HG02588 (cell line): ENCODE measurements around the gene FXYD7.
"Not testable (repeated sequence)": the region's sequence is repeated elsewhere in the genome, so short reads cannot be mapped to it uniquely, and the experiment has no call there.

ENCODE experiments used
- ATAC-seq: cut with Tn5 transposase; IDR thresholded peaks from one replicate; pipeline ENCODE4 v1.9.1; 2021; ENCODE audit warnings: mild to moderate bottlenecking, moderate library complexity; ENCODE audit not compliant: unreplicated experiment

Gene FXYD7, protein sequence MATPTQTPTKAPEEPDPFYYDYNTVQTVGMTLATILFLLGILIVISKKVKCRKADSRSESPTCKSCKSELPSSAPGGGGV

DNA sequence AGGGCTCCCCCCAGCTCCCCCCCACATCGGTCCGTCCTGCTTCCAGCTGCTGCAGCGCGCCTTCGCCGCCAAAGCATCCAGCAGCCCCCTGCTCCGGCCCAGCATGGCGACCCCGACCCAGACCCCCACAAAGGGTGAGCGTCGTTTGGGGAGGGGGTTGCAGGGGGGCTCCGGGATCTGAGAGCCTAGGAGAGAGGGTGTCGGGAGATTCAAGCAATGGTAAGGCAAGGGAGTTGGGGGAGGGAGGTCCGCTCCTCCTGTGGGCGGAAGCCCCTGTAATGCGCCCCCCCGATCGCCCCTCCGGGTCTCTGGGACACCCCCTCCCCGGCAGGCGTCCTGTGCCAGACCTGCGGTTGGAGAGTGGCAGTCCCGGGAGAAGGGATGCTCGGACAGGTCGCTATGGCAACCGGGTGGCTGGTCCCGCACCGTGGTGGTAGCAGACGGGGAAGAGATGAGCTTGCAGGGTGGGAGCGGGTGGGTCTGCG is at the start of gene FXYD7:
Gene FXYD7 (plus strand): TSS at position 25 of the 485 bp plus-strand sequence. CDS start 79 bp downstream, at position 104.
- no peak for ATAC-seq

DNA sequence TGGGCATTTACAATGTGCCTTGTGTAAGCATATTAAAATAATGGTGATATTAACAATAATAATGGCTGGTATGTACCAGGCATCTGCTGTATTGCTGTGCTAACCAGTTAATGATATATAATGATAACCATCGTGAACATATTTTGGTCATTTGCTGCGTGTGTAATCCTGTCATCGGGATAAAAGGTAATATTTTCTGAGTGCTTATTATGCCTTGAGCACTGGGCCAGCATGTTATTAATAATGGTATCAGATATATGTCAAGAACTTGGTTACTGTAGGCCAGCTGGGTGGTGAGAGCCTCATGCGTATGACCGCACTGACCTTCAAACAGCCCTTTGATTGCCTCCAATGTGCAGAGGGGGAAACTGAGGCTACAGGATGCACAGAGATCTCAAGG is 49.6 kb upstream of the FXYD7 start:
- ATAC-seq = no peak

DNA sequence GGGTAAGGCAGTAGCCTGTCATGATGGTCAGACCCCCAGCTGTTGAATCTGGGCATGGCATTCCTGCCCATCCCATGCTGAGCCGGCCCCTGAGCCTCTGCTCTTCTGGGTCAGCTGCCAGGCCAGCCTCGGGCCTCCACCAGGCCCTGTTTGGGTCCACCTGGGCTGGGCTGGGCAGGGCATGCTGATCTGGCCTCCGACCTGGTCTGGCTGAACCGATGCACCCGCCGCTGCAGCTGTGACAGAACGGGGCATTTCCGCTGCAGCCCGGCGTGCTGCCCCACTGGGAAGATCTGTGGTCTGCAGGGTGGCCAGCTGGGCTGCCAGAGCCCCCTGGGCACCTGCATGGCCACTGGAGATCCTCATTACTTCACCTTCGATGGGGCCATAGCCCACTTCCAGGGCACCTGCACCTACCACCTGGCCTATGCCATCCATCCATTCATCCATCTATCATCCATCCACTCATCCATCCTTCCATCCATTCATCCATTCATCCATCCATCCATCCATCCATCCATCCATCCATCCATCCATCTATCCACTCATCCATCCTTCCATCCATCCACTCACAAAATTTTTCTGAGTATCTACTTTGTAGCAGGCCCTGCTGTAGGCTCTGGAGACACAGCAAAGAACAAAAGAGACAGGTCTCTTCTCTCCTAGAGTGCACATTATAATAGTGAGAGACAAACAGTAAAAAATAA is 49.0 kb upstream of the FXYD7 start:
- ATAC-seq = no peak

DNA sequence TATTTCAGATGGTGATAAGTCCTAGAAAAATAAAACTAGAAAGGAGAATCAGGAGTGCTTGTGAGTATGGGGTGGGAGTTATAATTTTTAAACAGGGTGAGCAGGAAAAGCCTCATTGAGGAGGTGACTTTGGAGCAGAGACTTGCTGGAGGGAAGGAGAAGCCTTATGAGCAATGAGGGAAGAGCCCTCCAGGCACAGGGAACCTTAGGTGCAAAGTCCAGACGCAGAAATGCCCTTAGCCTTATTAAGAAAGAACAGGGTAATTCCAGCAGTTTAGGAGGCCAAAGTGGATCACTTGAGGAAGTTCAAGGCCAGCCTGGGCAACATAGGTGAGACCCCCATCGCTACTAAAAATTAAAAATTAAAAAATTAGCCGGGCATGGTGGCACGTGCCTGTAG is 48.4 kb upstream of the FXYD7 start:
- ATAC-seq = no peak

DNA sequence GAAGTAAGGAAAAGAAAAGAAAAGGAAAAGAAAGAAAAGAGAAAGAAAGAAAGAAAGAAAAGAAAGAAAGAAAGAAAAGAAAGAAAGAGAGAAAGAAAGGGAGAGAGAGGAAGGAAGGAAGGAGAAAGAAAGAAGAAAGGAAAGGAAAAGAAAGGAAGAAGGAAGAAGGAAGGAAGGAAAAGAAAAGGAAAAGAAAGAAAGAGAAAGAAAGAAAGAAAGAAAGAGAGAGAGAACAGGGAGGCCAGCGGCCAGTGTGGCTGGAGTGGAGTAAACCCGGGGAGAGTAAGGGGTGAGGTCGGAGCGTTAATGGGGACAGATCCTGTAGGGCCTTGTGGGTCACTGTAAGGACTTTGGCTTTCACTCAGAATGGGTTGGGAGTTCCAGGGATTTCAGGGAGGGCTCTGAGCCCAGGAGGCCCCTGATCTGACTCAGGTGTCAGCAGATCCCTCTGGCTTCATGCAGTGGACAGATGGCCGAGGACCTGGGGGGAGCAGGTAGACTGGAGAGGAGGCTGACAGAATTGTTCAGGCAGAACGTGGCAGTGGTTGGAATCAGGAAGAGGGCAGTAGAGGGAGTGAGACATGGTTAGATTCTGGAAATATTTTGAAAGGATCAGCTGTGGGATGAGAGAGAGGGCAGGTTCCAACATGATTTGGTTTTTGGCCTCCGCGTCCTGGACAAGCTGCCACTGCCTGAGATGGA is 47.2 kb upstream of the FXYD7 start:
- ATAC-seq = no peak

DNA sequence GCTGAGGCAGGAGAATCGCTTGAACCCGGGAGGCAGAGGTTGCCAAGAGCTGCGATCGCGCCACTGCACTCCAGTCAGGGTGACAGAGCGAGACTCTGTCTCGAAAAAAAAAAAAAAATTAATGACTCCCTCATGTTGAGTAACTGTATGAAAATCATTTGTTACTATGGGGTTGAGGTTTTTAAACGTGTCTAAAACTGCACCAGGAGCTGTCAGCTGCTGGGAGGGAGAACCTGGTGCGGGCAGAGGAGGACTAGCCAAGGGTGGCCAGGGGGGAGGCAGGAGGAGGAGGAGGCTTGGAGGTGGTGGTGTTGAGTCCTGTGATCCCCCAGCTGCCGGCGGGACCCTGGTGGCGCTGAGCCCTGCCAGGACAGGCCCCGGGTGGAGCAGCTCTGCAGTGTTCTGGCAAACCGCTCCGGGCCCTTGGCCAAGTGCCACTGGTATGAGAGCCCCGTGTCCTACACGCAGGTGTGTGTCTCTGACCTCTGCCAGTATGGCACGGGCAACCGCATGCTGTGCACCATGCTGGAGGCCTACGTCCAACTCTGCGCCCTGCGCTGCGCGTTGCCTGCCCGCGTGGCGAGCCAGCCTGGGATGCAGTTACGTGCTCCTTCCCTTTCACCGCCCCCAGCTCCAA is 44.5 kb upstream of the FXYD7 start:
- no peak for ATAC-seq

DNA sequence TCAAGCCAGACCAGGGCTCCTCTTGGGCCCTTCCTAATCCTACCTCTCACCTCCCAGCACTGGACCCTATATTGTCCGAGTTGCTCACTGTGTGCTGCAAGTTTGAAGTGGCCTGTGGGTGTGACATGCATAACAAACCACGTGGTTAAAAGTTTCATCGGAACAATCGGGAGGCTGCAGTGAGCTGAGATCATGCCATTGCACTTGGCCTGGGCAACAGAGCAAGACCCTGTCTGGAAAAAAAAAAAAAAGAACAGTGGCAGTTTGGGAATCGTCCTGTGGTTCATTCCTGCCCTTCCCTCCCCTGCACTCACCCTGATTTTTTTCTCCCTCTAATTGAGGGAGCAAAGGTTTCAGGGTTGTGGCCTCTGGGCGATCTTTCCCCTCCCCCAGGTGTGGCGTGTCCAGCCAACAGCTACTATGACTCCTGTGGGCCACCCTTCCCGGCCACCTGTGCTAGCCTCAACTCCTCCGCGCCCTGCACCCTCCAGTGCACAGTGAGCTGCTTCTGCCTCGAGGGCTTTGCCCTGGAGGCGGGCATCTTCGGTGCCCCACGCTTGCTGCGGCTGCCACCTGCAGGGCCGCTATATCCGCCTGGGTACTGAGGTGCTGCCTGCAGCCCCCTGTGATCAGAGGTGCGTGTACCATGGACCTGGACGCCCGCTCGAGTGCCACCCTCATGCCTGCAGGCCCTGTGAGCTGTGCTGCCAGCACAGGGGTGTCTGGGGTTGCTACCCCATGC is 43.7 kb upstream of the FXYD7 start:
- no peak for ATAC-seq

DNA sequence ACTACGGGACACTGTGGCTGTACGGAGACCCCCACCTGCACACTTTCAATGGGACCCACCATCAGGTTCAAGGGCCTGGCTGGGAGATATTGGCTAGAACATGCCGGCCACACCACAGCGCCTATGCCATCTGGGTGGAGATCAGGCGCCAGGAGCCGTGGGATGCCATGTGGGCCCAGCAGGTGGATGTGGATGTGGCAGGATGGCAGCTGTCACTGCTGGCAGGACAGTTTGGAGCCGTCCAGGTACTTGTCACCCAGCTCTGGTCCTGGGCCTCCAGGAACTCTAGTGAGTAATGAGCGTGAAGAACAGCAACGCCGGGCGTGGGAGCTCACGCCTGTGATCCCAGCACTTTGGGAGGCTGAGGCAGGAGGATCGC is 43.2 kb upstream of the FXYD7 start:
- no peak for ATAC-seq

DNA sequence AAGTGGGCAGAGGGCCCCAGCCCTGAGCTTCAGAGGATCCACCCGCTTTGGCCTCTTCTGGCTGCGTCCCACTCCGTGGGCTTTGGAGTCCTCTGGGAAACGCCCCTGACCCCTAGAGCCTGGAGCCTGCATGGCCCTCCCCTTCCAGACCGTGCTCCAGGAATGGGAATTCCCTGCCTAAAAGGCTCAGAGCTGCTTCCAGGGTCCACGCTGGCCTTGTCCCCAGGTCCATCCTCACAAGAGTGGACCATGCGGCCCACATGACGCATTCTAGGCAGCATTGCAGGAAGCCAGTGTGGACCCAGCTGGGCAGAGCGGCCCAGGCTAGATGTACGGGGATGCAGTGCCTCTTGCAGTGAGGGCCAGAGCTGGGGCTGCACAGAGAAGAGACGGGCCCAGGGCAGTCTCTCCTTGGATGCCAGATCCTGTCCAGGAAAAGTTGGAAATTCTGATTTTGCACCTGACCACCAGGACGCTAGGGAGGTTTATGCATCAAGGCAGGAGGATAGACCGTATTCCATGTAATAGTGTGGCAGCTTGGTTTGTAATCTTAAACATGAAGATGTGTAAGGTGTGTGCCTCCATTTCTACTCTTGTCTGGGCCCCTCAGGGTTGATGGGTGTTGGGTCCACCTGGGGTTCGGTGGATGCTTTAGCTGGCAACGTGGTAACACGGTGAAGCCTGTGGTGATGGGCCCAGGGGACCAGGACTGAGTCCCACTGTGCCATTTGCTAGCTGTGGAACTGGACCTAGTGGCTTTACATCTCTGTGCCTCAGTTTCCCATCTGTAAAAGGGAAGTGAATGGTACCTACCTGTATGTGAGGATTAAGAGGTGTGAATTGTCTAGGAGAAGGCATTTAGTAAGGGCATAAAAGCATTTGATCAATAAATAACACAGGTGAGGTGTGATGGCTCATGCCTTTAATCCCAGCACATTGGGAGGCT is 42.2 kb upstream of the FXYD7 start:
- ATAC-seq = no peak

DNA sequence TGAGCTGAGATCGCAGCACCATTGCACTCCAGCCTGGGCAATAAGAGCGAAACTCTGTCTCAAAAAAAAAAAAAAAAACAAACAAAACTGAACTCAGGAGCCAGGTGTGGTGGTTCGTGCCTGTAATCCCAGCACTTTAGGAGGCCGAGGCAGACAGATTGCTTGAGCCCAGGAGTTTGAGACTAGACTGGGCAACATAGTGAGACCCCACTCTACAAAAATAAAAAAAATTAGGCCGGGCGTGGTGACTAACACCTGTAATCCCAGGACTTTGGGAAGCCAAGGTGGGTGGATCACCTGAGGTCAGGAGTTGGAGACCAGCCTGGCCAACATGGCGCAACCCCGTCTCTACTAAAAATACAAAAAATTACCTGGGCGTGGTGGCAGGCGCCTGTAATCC is 41.1 kb upstream of the FXYD7 start:
- not testable (repeated sequence) for ATAC-seq

DNA sequence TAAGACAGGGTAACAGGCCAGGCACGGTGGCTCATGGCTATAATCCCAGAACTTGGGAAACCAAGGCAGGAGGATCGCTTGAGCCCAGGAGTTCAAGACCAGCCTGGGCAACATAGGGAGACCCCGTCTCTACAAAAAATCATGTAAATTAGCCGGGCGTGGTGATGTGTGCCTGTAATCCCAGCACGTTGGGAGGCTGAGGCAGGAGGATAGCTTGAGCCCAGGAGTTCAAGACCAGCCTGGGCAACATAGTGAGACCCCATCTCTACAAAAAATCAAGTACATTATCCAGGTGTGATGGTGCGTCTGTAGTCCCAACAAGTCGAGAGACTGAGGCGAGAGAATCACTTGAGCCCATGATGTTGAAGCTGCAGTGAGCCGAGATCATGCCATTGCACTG is 39.4 kb upstream of the FXYD7 start:
- not testable (repeated sequence) for ATAC-seq

DNA sequence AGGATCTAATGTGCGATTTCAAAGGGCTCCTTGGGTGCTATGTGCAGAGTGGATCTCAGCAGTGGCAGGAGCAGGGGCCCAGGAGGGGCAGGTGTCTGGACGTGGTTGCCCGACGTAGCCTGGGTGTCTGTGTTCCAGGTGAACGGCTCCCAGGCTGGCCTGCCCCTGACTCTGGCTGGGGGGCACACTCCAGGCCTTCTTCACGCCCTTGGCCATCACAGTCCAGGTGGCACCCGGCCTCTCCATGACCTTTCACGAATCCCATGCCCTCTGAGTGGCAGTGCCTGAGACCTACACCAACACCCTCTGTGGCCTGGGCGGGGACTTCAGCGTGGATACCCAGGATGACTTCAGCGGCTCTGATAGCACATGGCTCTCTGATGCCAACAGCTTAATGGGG is 38.7 kb upstream of the FXYD7 start:
- ATAC-seq = no peak

DNA sequence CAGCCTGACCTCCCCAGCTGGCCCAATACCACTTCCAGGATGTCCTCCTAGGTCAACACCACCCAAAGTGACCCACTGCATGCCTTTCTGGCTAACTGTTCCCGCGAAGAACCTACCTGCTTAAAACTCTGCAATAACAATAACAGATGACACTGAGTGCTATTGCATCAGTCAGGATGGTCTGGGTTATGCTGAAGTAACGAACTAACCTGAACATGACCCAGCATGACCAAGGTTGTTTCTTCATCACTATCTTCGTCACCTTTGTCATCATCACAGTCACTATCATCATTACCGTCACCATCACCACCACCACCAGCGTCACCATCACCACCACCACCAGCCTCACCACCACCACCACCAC is 38.0 kb upstream of the FXYD7 start:
- no peak for ATAC-seq

DNA sequence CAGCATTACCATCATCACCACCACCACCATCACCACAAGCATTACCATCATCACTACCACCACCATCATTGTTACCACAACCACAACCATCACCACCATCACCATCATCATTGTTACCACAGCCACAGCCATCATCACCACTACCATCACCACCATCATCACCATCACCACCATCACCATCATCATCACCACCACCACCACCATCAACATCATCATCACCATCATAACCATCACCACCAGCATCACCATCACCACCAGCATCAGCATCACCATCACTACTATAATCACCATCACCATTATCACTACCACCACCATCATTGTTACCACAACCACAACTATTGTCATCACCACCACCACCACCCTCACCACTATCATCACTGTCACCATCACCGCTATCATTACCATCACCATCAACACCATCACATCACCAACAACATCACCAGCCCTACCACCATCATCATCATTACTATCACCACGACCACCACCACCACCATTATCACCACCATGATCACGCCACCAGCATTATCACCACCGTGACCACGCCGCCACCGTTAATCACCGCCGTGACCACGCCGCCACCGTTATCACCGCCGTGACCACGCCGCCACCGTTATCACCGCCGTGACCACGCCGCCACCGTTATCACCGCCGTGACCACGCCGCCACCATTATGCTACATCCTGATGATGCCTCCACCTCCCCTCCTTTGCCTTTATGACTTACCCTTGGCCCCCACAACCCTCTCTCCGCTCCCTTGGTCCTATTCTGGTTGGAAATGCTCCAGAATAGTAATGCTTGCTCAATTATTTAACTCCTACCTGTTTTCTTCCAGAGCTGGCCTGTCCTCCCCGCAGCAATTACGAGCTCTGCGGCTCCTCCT is 37.4 kb upstream of the FXYD7 start:
- ATAC-seq = no peak

DNA sequence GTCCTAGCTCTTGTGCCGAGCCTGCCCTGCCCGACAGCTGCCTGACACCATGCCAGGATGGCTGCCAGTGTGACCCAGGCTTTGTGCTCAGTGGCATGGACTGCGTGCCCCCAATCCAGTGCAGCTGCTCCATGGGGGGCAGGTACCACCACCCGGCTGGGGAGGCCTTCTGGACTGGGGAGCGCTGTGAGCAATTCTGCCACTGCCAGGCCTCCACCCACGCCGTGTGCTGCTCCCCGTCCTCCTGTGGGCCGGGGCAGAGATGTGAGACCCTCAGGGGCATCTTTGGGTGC is 36.8 kb upstream of the FXYD7 start:
- ATAC-seq = no peak

DNA sequence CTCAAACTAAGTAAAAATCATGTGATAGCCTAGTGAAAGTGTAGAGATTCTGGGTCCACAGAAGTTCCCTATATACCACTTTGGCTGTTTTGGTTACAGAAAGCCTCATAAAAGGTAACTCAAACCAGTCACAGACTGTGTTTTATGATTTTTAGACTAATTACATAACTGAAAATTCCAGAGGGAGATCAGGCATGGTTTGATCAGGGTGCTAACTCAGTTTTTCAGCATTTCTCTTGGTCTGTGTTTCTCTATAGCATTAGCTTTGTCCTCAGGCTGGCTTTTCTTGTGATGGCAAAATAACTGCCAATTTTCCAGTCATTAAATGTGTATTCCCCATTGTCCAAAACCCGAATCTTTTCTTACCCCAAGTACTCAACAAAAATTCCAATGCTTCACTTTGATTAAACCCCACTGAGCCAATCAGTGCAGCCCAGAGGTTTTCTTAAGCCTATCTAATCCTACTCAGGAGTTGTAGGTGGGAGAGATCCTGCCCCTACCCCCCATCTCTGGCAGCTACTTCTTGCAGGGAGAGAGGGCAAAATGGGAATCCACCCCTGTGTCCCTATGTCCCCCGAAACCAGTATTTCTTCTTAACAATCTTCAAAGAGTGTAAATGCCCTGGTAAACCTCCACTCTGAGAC is 36.0 kb upstream of the FXYD7 start:
- no peak for ATAC-seq

DNA sequence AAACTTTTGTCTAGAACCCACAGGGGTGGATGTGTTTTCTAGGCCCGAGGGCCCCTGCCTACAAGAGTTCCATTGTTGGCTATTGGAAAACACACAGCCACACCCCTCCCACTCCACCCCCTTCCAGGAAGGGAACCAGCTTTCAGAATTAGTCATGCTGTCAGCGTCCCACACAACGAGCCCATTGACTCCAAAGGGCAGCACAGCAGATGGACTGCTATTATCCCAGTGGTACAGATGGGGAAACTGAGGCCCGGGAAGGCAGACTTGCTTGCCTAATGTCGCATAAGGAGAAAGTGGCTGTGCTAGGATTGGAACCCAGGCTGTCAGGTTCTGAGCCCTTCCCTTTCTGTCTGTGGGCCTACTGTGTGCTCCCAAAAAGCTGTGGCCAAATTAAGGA is 35.5 kb upstream of the FXYD7 start:
- no peak for ATAC-seq

DNA sequence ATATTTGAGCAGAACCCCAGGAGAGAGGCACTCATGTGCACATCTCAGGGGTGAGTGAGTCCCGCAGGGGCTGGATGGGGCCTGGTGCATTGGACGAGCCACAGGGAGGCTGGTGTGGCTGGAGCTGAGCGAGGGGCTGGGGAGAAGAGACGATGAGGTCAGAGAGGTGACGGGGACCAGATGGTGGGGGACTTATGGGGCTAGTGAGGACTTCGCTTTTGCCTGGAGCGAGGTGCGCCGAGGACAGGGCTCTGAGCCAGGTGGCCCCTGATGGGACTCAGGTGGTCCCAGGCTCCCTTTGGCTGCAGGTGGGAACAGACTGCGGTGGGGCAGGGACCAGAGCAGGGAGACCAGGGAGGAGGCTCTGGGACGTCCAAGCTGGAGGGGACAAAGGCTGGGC is 34.3 kb upstream of the FXYD7 start:
- no peak for ATAC-seq
